KMS-11 (cell line): ENCODE data around the gene UBA5.
"Not testable (repeated sequence)": the region's sequence is repeated elsewhere in the genome, so short reads cannot be mapped to it uniquely, and the experiment has no call there.

Source experiments
- H2AFZ ChIP-seq: fragments of 200-600 bp; sonication (generic); 2 replicates; pipeline ENCODE4 v1.6.1; 2016; ENCODE audit warnings: antibody characterized with exemption, mixed run types, low read depth
- H3K27ac ChIP-seq: fragments of 200-600 bp; sonication (generic); 2 replicates; pipeline ENCODE4 v1.6.1; 2016; ENCODE audit warnings: mild to moderate bottlenecking, mixed run types
- H3K27me3 ChIP-seq: fragments of 200-600 bp; sonication (generic); 2 replicates; pipeline ENCODE4 v1.6.1; 2017; ENCODE audit warnings: mild to moderate bottlenecking, low read depth, mixed run types, moderate library complexity; ENCODE audit not compliant: insufficient read depth
- H3K36me3 ChIP-seq: fragments of 200-600 bp; sonication (generic); 2 replicates; pipeline ENCODE4 v1.6.1; 2017; ENCODE audit warnings: mild to moderate bottlenecking, mixed run types; ENCODE audit not compliant: insufficient read depth
- H3K4me1 ChIP-seq: fragments of 200-600 bp; sonication (generic); 2 replicates; pipeline ENCODE4 v1.6.1; 2016; ENCODE audit warnings: mild to moderate bottlenecking, low read depth, mixed run types; ENCODE audit not compliant: poor library complexity, severe bottlenecking
- H3K4me2 ChIP-seq: fragments of 200-600 bp; sonication (generic); 2 replicates; pipeline ENCODE4 v1.7.0; 2016; ENCODE audit warnings: mild to moderate bottlenecking, mixed run types
- H3K4me3 ChIP-seq: fragments of 200-600 bp; sonication (generic); IDR thresholded peaks from 2 replicates; pipeline ENCODE4 v1.6.1; 2017; ENCODE audit warnings: low read depth, low read length, mixed read lengths; ENCODE audit not compliant: insufficient read depth
- H3K79me2 ChIP-seq: fragments of 200-600 bp; sonication (generic); 2 replicates; pipeline ENCODE4 v1.6.1; 2016; ENCODE audit warnings: low read depth, mixed run types; ENCODE audit not compliant: insufficient read depth
- H3K9ac ChIP-seq: fragments of 200-600 bp; sonication (generic); 2 replicates; pipeline ENCODE4 v1.6.1; 2016; ENCODE audit warnings: mild to moderate bottlenecking, mixed run types
- H4K20me1 ChIP-seq: fragments of 200-600 bp; sonication (generic); 2 replicates; pipeline ENCODE4 v1.6.1; 2016; ENCODE audit warnings: mild to moderate bottlenecking, mixed run types; ENCODE audit not compliant: insufficient read depth
- CTCF ChIP-seq: fragments of 200-600 bp; sonication (generic); conservative IDR thresholded peaks from 2 replicates; pipeline ENCODE4 v1.6.1; 2017; ENCODE audit warnings: low read depth, mild to moderate bottlenecking, antibody characterized with exemption, low read length, moderate library complexity, mixed read lengths

The UBA5 gene

GRCh38 chr3:132637590-132637989 lies 22.5 kb upstream of the UBA5 start:
- Histone ChIP-seq H3K4me2 (no peak overlapping the region), H3K27me3 (no peaks in the 10 kb centered on the region), H3K79me2 (no peaks in the 10 kb centered on the region), H2AFZ (no peak overlapping the region), H3K36me3 (no peaks in the 10 kb centered on the region), H3K4me3 (no peak overlapping the region), H3K27ac (no peak overlapping the region), H4K20me1 (no peaks in the 10 kb centered on the region; the same call in 1 of the 2 replicates), H3K4me1 (no peaks in the 10 kb centered on the region), H3K9ac (no peak overlapping the region)
- TF ChIP-seq CTCF, result no peak

- Histone ChIP-seq H3K4me2 (no peak overlapping the region), H2AFZ (no peak overlapping the region), H3K27me3 (no peaks in the 10 kb centered on the region), H3K79me2 (no peaks in the 10 kb centered on the region), H3K27ac (no peak overlapping the region), H3K4me3 (no peak overlapping the region), H3K4me1 (no peaks in the 10 kb centered on the region), H3K9ac (no peak overlapping the region), H4K20me1 (no peaks in the 10 kb centered on the region; the same call in 1 of the 2 replicates), H3K36me3 (no peaks in the 10 kb centered on the region)
- no peak for TF ChIP-seq CTCF
Observed at GRCh38 chr3:132638706-132639105, 21.4 kb upstream of the UBA5 start.

- H3K27me3 ChIP-seq, H3K9ac ChIP-seq, H3K4me1 ChIP-seq, H3K27ac ChIP-seq, H3K79me2 ChIP-seq, H4K20me1 ChIP-seq, H3K36me3 ChIP-seq, H3K4me2 ChIP-seq, H2AFZ ChIP-seq, H3K4me3 ChIP-seq: not testable (repeated sequence)
Observed at GRCh38 chr3:132641427-132641826, 18.7 kb upstream of the UBA5 start.

GRCh38 chr3:132641837-132642538 lies 18.1 kb upstream of the UBA5 start:
- Histone ChIP-seq H4K20me1 (no peaks in the 10 kb centered on the region), H3K4me3 (no peak overlapping the region), H2AFZ (no peak overlapping the region), H3K4me2 (no peak overlapping the region), H3K9ac (no peak overlapping the region), H3K79me2 (no peaks in the 10 kb centered on the region), H3K27me3 (no peaks in the 10 kb centered on the region), H3K36me3 (no peaks in the 10 kb centered on the region), H3K27ac (no peak overlapping the region), H3K4me1 (no peaks in the 10 kb centered on the region)
- peak; percentile 83 for TF ChIP-seq CTCF

GRCh38 chr3:132642539-132642847 lies 17.6 kb upstream of the UBA5 start:
- TF ChIP-seq CTCF, result peak; percentile 45; the same call in 1 of the 2 replicates
- no peak overlapping the region for H3K27ac ChIP-seq
- H3K79me2 ChIP-seq, result no peaks in the 10 kb centered on the region
- no peak overlapping the region for H3K9ac ChIP-seq
- H3K36me3 ChIP-seq, result no peaks in the 10 kb centered on the region
- no peak overlapping the region for H2AFZ ChIP-seq
- H3K4me3 ChIP-seq, result no peak overlapping the region
- no peaks in the 10 kb centered on the region for H4K20me1 ChIP-seq
- H3K4me2 ChIP-seq, result no peak overlapping the region
- no peaks in the 10 kb centered on the region for H3K27me3 ChIP-seq
- H3K4me1 ChIP-seq, result no peaks in the 10 kb centered on the region
